HCT116 (cell line): ENCODE data around the gene LRP1. TPM values are rescaled to one million over a fixed set of nuclear protein-coding genes. Genes with fewer than 3 reads are reported as not detected.

Source experiments
- ATAC-seq: fragments of 200-7000 bp; cut with Tn5 transposase; 2 replicates; pipeline ENCODE4 v1.9.1; 2020; ENCODE audit warnings: mild to moderate bottlenecking, moderate library complexity
- BruUV-seq: library from RNA; stranded (reverse); fragments of 400-500 nt; replicated peaks from 2 replicates; lab custom pipeline; 2021; lab: Mats Ljungman, UMichigan
- CTCF ChIA-PET: fragments of 300-600 bp; sonication (Branson Sonifier 250); formaldehyde crosslinking; loops from one replicate; lab custom pipeline; 2021; ENCODE audit warnings: antibody characterized with exemption; lab: Charles Lee
- POLR2A ChIA-PET: fragments of 300-600, 350-600 bp; sonication (Branson Sonifier 250); formaldehyde crosslinking; loops from one replicate; lab custom pipeline; 2021; ENCODE audit warnings: antibody characterized with exemption; lab: Charles Lee
- RAD21 ChIA-PET, 2 experiments: fragments of 300-600 bp; sonication (Branson Sonifier 250); formaldehyde crosslinking; loops; one replicate each; lab custom pipeline; 2023; ENCODE audit warnings: low total read pairs in 2 of 2; ENCODE audit not compliant: uncharacterized antibody in 2 of 2, unreplicated experiment in 2 of 2, low non-redundant PET in 1 of 2; lab: Charles Lee
- DNase-seq: peaks from one replicate; pipeline ENCODE4 v3.0.0-alpha.2; 2010; ENCODE audit warnings: low read depth, low spot score
- H2AFZ ChIP-seq: fragments of 200-600 bp; shearing (Covaris generic), sonication (generic); 2 replicates; pipeline ENCODE4 v1.6.1; 2017; ENCODE audit warnings: low read depth, mixed run types, mixed read lengths, antibody characterized with exemption, low read length; ENCODE audit not compliant: poor library complexity, severe bottlenecking
- H3K27ac ChIP-seq: 2 replicates; pipeline ENCODE4 v1.5.1; 2012; ENCODE audit warnings: low read depth, low read length
- H3K27me3 ChIP-seq: fragments of 200-600 bp; sonication (generic); 2 replicates; pipeline ENCODE4 v1.6.1; 2016; ENCODE audit warnings: mixed run types, low read length, mixed read lengths; ENCODE audit not compliant: insufficient read depth
- H3K36me3 ChIP-seq, 2 experiments: fragments of 200-500 bp in 1 of 2; fragments of 200-600 bp in 1 of 2; sonication (Bioruptor generic) in 1 of 2; sonication (generic) in 1 of 2; 2 replicates each; pipeline versions ENCODE4 v1.5.1 to v1.6.1; 2014 to 2016; ENCODE audit warnings: low read length in 2 of 2, inconsistent platforms in 1 of 2, mixed read lengths in 1 of 2, mixed run types in 1 of 2; ENCODE audit not compliant: insufficient read depth in 2 of 2, control insufficient read depth in 1 of 2
- H3K4me1 ChIP-seq, 2 experiments: fragments of 200-600 bp in 1 of 2; sonication (generic) in 1 of 2; 2 replicates each; pipeline versions ENCODE4 v1.5.1 to v1.6.1; 2012 to 2017; ENCODE audit warnings: low read length in 2 of 2, inconsistent platforms in 1 of 2, mild to moderate bottlenecking in 1 of 2, mixed read lengths in 1 of 2, mixed run types in 1 of 2, moderate library complexity in 1 of 2; ENCODE audit not compliant: insufficient read depth in 2 of 2, control insufficient read depth in 1 of 2
- H3K4me2 ChIP-seq: fragments of 200-600 bp; sonication (generic); 2 replicates; pipeline ENCODE4 v1.6.1; 2017; ENCODE audit warnings: mixed run types, low read length, mixed read lengths
- H3K4me3 ChIP-seq, 2 experiments: fragments of 200-600 bp in 1 of 2; sonication (generic) in 1 of 2; replicated peaks in 1 of 2; 2 replicates each; pipeline ENCODE4 v1.5.1; 2011 to 2016; ENCODE audit warnings: low read length in 2 of 2, control low read depth in 1 of 2, low read depth in 1 of 2, mild to moderate bottlenecking in 1 of 2, mixed read lengths in 1 of 2, mixed run types in 1 of 2
- H3K79me2 ChIP-seq: fragments of 200-600 bp; sonication (generic); 2 replicates; pipeline ENCODE4 v1.6.1; 2017; ENCODE audit warnings: mild to moderate bottlenecking, mixed run types, low read length, moderate library complexity, mixed read lengths; ENCODE audit not compliant: insufficient read depth
- H3K9ac ChIP-seq: fragments of 200-600 bp; sonication (generic); 2 replicates; pipeline ENCODE4 v1.6.1; 2016; ENCODE audit warnings: low read length, mixed read lengths
- H3K9me2 ChIP-seq: fragments of 200-600 bp; sonication (generic), shearing (Covaris generic); 2 replicates; pipeline ENCODE4 v1.6.1; 2017; ENCODE audit warnings: mixed run types, mild to moderate bottlenecking, moderate library complexity; ENCODE audit not compliant: insufficient read depth
- H3K9me3 ChIP-seq, 2 experiments: fragments of 200-500 bp in 1 of 2; fragments of 200-600 bp in 1 of 2; sonication (Bioruptor generic) in 1 of 2; sonication (generic) in 1 of 2; 2 replicates each; pipeline ENCODE4 v1.6.1; 2014 to 2017; ENCODE audit warnings: low read length in 2 of 2, mixed read lengths in 2 of 2, inconsistent platforms in 1 of 2, low read depth in 1 of 2, mild to moderate bottlenecking in 1 of 2, mixed run types in 1 of 2, moderate library complexity in 1 of 2; ENCODE audit not compliant: control insufficient read depth in 1 of 2, insufficient read depth in 1 of 2
- H4K20me1 ChIP-seq: fragments of 200-600 bp; sonication (generic), shearing (Covaris generic); 2 replicates; pipeline ENCODE4 v1.6.1; 2017; ENCODE audit warnings: mixed run types, mild to moderate bottlenecking, moderate library complexity; ENCODE audit not compliant: insufficient read depth
- CBX3 ChIP-seq: IDR thresholded peaks from 2 replicates; pipeline ENCODE4 v1.6.1; 2012; ENCODE audit warnings: low read depth
- EZH2 ChIP-seq: fragments of 200-600 bp; sonication (generic); IDR thresholded peaks from 2 replicates; pipeline ENCODE4 v1.6.1; 2017; ENCODE audit warnings: antibody characterized with exemption, mixed run types
- EZH2phosphoT487 ChIP-seq: fragments of 200-600 bp; IDR thresholded peaks from 2 replicates; pipeline ENCODE4 v1.6.1; 2018; ENCODE audit warnings: antibody characterized with exemption, borderline replicate concordance
- JUND ChIP-seq: IDR thresholded peaks from 2 replicates; pipeline ENCODE4 v1.6.1; 2012
- SP1 ChIP-seq: IDR thresholded peaks from 2 replicates; pipeline ENCODE4 v1.6.1; 2012; ENCODE audit warnings: low read depth
- SRF ChIP-seq: IDR thresholded peaks from 2 replicates; pipeline ENCODE4 v1.6.1; 2012; ENCODE audit warnings: low read depth
- TCF7L2 ChIP-seq: IDR thresholded peaks from 2 replicates; pipeline ENCODE4 v1.7.0; 2011; ENCODE audit warnings: borderline replicate concordance, inconsistent platforms; ENCODE audit not compliant: insufficient read depth, insufficient read length; ENCODE audit errors: extremely low read depth
- YY1 ChIP-seq: IDR thresholded peaks from 2 replicates; pipeline ENCODE4 v1.6.1; 2011; ENCODE audit warnings: low read length, low read depth, moderate library complexity, mild to moderate bottlenecking; ENCODE audit not compliant: insufficient replicate concordance; ENCODE audit errors: extremely low read depth
- intact Hi-C: fragments of 100-400 bp; cut with micrococcal nuclease; formaldehyde crosslinking; loops from 2 replicates; pipeline ENCODE4 v1.10.0; 2022
- total RNA-seq: library from RNA; stranded (reverse); gene quantifications from one replicate; pipeline ENCODE4 v1.2.1, GENCODE V29; 2021; ENCODE audit not compliant: unreplicated experiment
- TF ChIP-seq, protein P1 (sequence below): IDR thresholded peaks from 2 replicates; pipeline ENCODE4 v1.6.1; 2012
- TF ChIP-seq, protein P2 (sequence below): IDR thresholded peaks from 2 replicates; pipeline ENCODE4 v1.6.1; 2012
- TF ChIP-seq, protein P3 (sequence below), 3 experiments: fragments of 200-600 bp in 1 of 3; sonication (generic) in 1 of 3; IDR thresholded peaks in 2 of 3; conservative IDR thresholded peaks in 1 of 3; 2 replicates each; pipeline ENCODE4 v1.5.1; 2012 to 2017; ENCODE audit warnings: low read depth in 2 of 3, low read length in 2 of 3, antibody characterized with exemption in 1 of 3, borderline replicate concordance in 1 of 3, control low read depth in 1 of 3, mild to moderate bottlenecking in 1 of 3, mixed read lengths in 1 of 3, mixed run types in 1 of 3, moderate library complexity in 1 of 3; ENCODE audit not compliant: insufficient read depth in 1 of 3

Gene LRP1
- total RNA-seq, 1 experiment from 2014 or later = 12.0 TPM

DNA sequence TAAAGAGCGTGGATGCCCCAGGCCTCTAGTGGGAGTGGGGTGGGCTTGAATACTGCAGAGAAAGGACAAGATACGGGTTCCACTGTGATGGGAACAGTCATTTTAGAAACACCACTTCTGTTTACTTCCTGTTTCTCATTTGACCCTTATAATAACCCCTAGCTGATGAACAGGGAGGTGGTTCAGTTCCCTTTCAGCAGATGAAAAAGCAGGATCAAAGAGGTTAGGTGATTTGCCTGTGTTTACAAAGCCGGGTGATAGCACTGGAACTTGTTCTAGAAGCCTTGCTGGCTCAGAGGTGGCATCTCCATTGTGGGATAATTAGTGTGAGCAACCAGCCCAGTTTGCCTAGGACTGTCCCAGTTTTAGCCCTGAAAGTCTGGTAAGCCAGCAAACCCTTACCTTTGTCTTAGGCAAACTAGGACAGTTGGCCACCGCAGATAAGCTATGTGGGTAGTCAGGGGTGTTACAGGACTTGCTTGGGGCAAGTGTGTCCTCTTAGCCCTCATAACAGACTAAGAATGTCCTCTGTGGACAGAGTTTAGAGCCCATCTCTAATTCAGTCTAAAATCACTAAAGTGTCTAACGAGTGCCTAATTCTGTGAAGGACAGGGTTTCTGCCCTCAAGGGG is 26.6 kb downstream of the LRP1 start (continued):
- TF ChIP-seq SRF = no peak

DNA sequence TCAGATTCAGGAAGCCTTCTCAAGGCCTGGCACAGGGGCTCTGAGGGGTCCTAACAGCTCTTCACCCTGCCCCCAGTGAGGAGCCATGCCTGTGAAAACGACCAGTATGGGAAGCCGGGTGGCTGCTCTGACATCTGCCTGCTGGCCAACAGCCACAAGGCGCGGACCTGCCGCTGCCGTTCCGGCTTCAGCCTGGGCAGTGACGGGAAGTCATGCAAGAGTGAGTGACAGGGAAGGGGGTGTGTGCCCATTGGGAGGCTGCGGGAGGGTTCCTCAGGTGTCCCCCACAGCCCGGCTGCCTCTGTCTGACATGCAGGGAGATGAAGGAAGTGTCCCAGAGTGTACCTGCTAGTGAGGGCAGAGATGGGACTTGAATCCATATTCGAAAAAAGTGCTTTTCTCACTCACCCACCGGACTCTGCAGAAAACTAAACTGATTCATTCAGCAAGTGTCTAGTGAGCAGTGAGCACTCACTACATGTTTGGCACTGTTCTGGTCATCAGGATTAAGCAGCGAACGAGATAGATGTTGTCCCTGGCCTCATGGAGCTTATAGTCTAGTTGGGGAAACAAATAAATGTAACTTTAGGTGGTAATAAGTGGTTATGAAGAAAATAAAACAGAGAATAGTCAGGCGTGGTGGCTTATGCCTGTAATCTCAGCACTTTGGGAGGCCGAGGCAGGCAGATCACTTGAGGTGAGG is 28.6 kb downstream of the LRP1 start:
- no peak for TF ChIP-seq CBX3
- TF ChIP-seq, protein P1, sequence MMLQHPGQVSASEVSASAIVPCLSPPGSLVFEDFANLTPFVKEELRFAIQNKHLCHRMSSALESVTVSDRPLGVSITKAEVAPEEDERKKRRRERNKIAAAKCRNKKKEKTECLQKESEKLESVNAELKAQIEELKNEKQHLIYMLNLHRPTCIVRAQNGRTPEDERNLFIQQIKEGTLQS = no peak
- no peak for TF ChIP-seq TCF7L2
- TF ChIP-seq, protein P2, sequence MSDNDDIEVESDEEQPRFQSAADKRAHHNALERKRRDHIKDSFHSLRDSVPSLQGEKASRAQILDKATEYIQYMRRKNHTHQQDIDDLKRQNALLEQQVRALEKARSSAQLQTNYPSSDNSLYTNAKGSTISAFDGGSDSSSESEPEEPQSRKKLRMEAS = no peak
- no peak for TF ChIP-seq EZH2
- no peak for TF ChIP-seq SP1
- no peak for TF ChIP-seq JUND
- no peak for TF ChIP-seq EZH2phosphoT487
- TF ChIP-seq, protein P3, sequence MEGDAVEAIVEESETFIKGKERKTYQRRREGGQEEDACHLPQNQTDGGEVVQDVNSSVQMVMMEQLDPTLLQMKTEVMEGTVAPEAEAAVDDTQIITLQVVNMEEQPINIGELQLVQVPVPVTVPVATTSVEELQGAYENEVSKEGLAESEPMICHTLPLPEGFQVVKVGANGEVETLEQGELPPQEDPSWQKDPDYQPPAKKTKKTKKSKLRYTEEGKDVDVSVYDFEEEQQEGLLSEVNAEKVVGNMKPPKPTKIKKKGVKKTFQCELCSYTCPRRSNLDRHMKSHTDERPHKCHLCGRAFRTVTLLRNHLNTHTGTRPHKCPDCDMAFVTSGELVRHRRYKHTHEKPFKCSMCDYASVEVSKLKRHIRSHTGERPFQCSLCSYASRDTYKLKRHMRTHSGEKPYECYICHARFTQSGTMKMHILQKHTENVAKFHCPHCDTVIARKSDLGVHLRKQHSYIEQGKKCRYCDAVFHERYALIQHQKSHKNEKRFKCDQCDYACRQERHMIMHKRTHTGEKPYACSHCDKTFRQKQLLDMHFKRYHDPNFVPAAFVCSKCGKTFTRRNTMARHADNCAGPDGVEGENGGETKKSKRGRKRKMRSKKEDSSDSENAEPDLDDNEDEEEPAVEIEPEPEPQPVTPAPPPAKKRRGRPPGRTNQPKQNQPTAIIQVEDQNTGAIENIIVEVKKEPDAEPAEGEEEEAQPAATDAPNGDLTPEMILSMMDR (IDR thresholded peaks at IDR 0.05 in 2 of 3, conservative IDR thresholded peaks at IDR 0.05 in 1 of 3; ENCODE audit: borderline replicate concordance in 1 of 3, insufficient read depth in 1 of 3, low read depth in 2 of 3, low read length in 2 of 3) = no peak
- no peak for TF ChIP-seq YY1
- TF ChIP-seq, all 23 proteins: peak for 0
- Histone ChIP-seq H3K4me3 (no peak overlapping the region), H3K27ac (no peak overlapping the region), H3K4me1 (no peaks in the 10 kb centered on the region), H3K9ac (no peak overlapping the region), H3K27me3 (no peaks in the 10 kb centered on the region), H3K79me2 (no peaks in the 10 kb centered on the region), H3K9me3 (no peaks in the 10 kb centered on the region), H2AFZ (no peak overlapping the region), H3K36me3 (peaks cover 0 to 2% of the 10 kb centered on the region in 2 experiments; a peak in 1 of 4 replicates), H3K9me2 (no peaks in the 10 kb centered on the region), H4K20me1 (no peaks in the 10 kb centered on the region), H3K4me2 (no peak overlapping the region)
- no peak for DNase-seq
- CTCF ChIA-PET = no interaction called here
- POLR2A ChIA-PET = no interaction called here
- no peak for ATAC-seq
- BruUV-seq = no TSS peak
- RAD21 ChIA-PET = no interaction called here
- intact Hi-C loops = no loop called here
